Pulmonary artery endothelial cell (primary cell): ENCODE data around the gene LGALS1. TPM values are rescaled to one million over a fixed set of nuclear protein-coding genes. Genes with fewer than 3 reads are reported as not detected.
A peak's percentile ranks its signal among the peaks of the same experiment; 100 is the strongest.

Source experiments
- DNase-seq: peaks from one replicate; pipeline ENCODE4 v3.0.0-alpha.2; 2011; ENCODE audit warnings: low read depth, low spot score
- total RNA-seq: library from RNA; depleted of rRNA; stranded (reverse); fragments of >200 nt; gene quantifications from 2 replicates; pipeline ENCODE4 v1.2.3, GENCODE V29; 2014

Gene LGALS1
- total RNA-seq, 1 donor from 2014 or later = 7,629 TPM

GRCh38 chr22:37661160-37661924 lies 14.1 kb upstream of the LGALS1 start:
- no peak for DNase-seq

- DNase-seq = no peak
Observed at GRCh38 chr22:37662039-37662438, 13.4 kb upstream of the LGALS1 start.

GRCh38 chr22:37663521-37664140 lies 11.8 kb upstream of the LGALS1 start:
- no peak for DNase-seq

GRCh38 chr22:37664249-37665101 lies 11.0 kb upstream of the LGALS1 start:
- no peak for DNase-seq

GRCh38 chr22:37665487-37665886 lies 9.9 kb upstream of the LGALS1 start:
- DNase-seq = no peak

GRCh38 chr22:37669586-37669985 lies 5.8 kb upstream of the LGALS1 start:
- no peak for DNase-seq

GRCh38 chr22:37672206-37672919 lies 3.1 kb upstream of the LGALS1 start:
- DNase-seq = no peak

GRCh38 chr22:37672920-37673455 lies 2.4 kb upstream of the LGALS1 start:
- DNase-seq = no peak

- no peak for DNase-seq
Observed at GRCh38 chr22:37674248-37674647, 1.2 kb upstream of the LGALS1 start.

- DNase-seq = no peak
Observed at GRCh38 chr22:37675930-37676735, 697 bp downstream of the LGALS1 start.

GRCh38 chr22:37676736-37677492 lies 1.5 kb downstream of the LGALS1 start:
- DNase-seq = peak; percentile 83

- DNase-seq = no peak
Observed at GRCh38 chr22:37677493-37677974, 2.1 kb downstream of the LGALS1 start.

- no peak for DNase-seq
Observed at GRCh38 chr22:37678372-37678771, 2.9 kb downstream of the LGALS1 start.

GRCh38 chr22:37679670-37680069 lies 4.2 kb downstream of the LGALS1 start:
- no peak for DNase-seq

GRCh38 chr22:37680191-37680851 lies 4.9 kb downstream of the LGALS1 start:
- DNase-seq = no peak

- no peak for DNase-seq
Observed at GRCh38 chr22:37681001-37681424, 5.6 kb downstream of the LGALS1 start.

GRCh38 chr22:37681556-37682049 lies 6.2 kb downstream of the LGALS1 start:
- no peak for DNase-seq

- DNase-seq = no peak
Observed at GRCh38 chr22:37684803-37685615, 9.6 kb downstream of the LGALS1 start.
